ENCODE results near the gene GALNT18. TPM values are rescaled to one million over a fixed set of nuclear protein-coding genes. Genes with fewer than 3 reads are reported as not detected.

The GALNT18 gene
- total RNA-seq, 4 donors from 2014 or later = 7.8 to 57.1 (median 17.8) TPM

- no peak for TF ChIP-seq CTCF (IDR thresholded peaks at IDR 0.05; ENCODE audit: low read depth)
Measured at GRCh38 chr11:11312738-11313137, 309.1 kb downstream of the GALNT18 start.

DNA sequence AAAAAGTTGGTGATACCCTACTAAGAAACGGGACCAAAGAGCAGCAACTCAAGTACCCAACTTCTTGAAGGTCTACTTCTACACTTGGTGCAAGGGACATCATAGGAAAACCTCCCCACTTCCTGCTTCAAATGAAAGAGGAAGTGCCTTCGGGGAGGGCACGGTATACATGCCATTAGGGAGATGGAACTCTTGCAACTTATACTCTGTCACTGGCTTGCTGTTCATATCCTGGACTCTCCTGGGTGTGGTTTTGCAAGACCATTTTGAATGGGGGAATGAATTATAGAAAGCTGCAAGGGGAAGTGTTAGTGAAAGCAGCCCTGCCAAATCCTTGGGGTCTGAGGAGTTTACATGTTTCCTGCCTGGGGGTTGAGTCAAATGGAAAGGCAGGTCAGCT is 310.6 kb downstream of the GALNT18 start:
- no peak for TF ChIP-seq CTCF (IDR thresholded peaks at IDR 0.05; ENCODE audit: low read depth)

- no peak for TF ChIP-seq CTCF (IDR thresholded peaks at IDR 0.05; ENCODE audit: low read depth)
Measured at GRCh38 chr11:11309906-11310305, 311.9 kb downstream of the GALNT18 start.

GRCh38 chr11:11308249-11308648 is 313.6 kb downstream of the GALNT18 start:
- TF ChIP-seq CTCF (IDR thresholded peaks at IDR 0.05; ENCODE audit: low read depth) = no peak

DNA sequence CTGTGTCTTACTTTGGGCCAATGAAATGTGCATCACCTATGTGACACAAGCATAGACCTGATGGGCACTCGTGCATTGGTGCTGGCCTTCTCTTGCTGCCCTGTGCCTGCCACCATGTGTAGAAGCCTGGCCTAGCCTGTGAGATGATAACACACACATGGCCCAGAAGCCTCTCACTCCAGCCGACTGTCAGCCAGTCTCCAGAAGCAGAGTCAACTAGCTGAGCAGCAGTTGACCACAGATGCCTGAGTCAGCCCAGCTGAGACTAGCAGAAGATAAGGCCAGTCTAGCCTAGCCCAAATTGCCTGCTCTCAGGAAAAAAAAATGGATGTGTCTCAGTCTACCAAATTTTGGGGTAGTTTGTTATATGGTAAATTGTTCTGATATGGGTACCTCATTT is 314.9 kb downstream of the GALNT18 start:
- TF ChIP-seq CTCF (IDR thresholded peaks at IDR 0.05; ENCODE audit: low read depth) = no peak

GRCh38 chr11:11304550-11304949 is 317.3 kb downstream of the GALNT18 start:
- no peak for TF ChIP-seq CTCF (IDR thresholded peaks at IDR 0.05; ENCODE audit: low read depth)

GRCh38 chr11:11302565-11302964 is 319.2 kb downstream of the GALNT18 start:
- TF ChIP-seq CTCF (IDR thresholded peaks at IDR 0.05; ENCODE audit: low read depth) = no peak

Data from subcutaneous adipose tissue (tissue), 4 donors.